ENCODE results near the gene ARPC5L. TPM values are rescaled to one million over a fixed set of nuclear protein-coding genes. Genes with fewer than 3 reads are reported as not detected.

The ARPC5L gene
- total and polyA plus RNA-seq, 2 experiments from 2014 or later: 35.9 to 87.3 TPM

GRCh38 chr9:124911766-124912165, 49.8 kb downstream of the ARPC5L start:
- Mint-ChIP-seq H3K4me3 (no peak overlapping the region), H3K9me3 (no peaks in the 10 kb centered on the region), H3K4me1 (no peaks in the 10 kb centered on the region), H3K27ac (no peak overlapping the region), H3K36me3 (ENCODE audit: low read depth) (peaks cover 6% of the 10 kb centered on the region; the same call in 1 of the 3 replicates), H3K27me3 (ENCODE audit: insufficient read depth, low read depth, poor library complexity) (peaks cover 2% of the 10 kb centered on the region)
- H3K4me3 ChIP-seq: no peak overlapping the region
- no peak for DNase-seq (ENCODE audit: low spot score)
- no peak for TF ChIP-seq POLR2AphosphoS5 (IDR thresholded peaks at IDR 0.05; ENCODE audit: low read depth)
- no peak for TF ChIP-seq ZNF331 (CRISPR knock-in tag; IDR thresholded peaks at IDR 0.05; ENCODE audit: low read depth)
- TF ChIP-seq ETS1 (IDR thresholded peaks at IDR 0.05): no peak
- no peak for TF ChIP-seq REST (IDR thresholded peaks at IDR 0.05; ENCODE audit: unreplicated experiment)
- no peak for TF ChIP-seq ZNF114 (CRISPR knock-in tag; IDR thresholded peaks at IDR 0.05)
- no peak for TF ChIP-seq JUNB (IDR thresholded peaks at IDR 0.05; ENCODE audit: unreplicated experiment)
- no peak for TF ChIP-seq EZH2 (IDR thresholded peaks at IDR 0.05; ENCODE audit: low read depth, unreplicated experiment)
- TF ChIP-seq, protein P1, sequence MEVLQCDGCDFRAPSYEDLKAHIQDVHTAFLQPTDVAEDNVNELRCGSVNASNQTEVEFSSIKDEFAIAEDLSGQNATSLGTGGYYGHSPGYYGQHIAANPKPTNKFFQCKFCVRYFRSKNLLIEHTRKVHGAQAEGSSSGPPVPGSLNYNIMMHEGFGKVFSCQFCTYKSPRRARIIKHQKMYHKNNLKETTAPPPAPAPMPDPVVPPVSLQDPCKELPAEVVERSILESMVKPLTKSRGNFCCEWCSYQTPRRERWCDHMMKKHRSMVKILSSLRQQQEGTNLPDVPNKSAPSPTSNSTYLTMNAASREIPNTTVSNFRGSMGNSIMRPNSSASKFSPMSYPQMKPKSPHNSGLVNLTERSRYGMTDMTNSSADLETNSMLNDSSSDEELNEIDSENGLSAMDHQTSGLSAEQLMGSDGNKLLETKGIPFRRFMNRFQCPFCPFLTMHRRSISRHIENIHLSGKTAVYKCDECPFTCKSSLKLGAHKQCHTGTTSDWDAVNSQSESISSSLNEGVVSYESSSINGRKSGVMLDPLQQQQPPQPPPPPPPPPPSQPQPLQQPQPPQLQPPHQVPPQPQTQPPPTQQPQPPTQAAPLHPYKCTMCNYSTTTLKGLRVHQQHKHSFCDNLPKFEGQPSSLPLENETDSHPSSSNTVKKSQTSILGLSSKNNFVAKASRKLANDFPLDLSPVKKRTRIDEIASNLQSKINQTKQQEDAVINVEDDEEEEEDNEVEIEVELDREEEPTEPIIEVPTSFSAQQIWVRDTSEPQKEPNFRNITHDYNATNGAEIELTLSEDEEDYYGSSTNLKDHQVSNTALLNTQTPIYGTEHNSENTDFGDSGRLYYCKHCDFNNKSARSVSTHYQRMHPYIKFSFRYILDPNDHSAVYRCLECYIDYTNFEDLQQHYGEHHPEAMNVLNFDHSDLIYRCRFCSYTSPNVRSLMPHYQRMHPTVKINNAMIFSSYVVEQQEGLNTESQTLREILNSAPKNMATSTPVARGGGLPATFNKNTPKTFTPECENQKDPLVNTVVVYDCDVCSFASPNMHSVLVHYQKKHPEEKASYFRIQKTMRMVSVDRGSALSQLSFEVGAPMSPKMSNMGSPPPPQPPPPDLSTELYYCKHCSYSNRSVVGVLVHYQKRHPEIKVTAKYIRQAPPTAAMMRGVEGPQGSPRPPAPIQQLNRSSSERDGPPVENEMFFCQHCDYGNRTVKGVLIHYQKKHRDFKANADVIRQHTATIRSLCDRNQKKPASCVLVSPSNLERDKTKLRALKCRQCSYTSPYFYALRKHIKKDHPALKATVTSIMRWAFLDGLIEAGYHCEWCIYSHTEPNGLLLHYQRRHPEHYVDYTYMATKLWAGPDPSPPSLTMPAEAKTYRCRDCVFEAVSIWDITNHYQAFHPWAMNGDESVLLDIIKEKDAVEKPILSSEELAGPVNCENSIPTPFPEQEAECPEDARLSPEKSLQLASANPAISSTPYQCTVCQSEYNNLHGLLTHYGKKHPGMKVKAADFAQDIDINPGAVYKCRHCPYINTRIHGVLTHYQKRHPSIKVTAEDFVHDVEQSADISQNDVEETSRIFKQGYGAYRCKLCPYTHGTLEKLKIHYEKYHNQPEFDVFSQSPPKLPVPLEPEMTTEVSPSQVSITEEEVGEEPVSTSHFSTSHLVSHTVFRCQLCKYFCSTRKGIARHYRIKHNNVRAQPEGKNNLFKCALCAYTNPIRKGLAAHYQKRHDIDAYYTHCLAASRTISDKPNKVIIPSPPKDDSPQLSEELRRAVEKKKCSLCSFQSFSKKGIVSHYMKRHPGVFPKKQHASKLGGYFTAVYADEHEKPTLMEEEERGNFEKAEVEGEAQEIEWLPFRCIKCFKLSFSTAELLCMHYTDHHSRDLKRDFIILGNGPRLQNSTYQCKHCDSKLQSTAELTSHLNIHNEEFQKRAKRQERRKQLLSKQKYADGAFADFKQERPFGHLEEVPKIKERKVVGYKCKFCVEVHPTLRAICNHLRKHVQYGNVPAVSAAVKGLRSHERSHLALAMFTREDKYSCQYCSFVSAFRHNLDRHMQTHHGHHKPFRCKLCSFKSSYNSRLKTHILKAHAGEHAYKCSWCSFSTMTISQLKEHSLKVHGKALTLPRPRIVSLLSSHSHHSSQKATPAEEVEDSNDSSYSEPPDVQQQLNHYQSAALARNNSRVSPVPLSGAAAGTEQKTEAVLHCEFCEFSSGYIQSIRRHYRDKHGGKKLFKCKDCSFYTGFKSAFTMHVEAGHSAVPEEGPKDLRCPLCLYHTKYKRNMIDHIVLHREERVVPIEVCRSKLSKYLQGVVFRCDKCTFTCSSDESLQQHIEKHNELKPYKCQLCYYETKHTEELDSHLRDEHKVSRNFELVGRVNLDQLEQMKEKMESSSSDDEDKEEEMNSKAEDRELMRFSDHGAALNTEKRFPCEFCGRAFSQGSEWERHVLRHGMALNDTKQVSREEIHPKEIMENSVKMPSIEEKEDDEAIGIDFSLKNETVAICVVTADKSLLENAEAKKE (CRISPR knock-in tag; IDR thresholded peaks at IDR 0.05): no peak
- TF ChIP-seq EZH2phosphoT487 (IDR thresholded peaks at IDR 0.05; ENCODE audit: unreplicated experiment): no peak
- TF ChIP-seq NANOG (IDR thresholded peaks at IDR 0.05; ENCODE audit: borderline replicate concordance): no peak
- TF ChIP-seq CREB1 (CRISPR knock-in tag; IDR thresholded peaks at IDR 0.05; ENCODE audit: low read depth): no peak
- TF ChIP-seq STAT1 (IDR thresholded peaks at IDR 0.05; ENCODE audit: unreplicated experiment): no peak
- TF ChIP-seq, protein P2, sequence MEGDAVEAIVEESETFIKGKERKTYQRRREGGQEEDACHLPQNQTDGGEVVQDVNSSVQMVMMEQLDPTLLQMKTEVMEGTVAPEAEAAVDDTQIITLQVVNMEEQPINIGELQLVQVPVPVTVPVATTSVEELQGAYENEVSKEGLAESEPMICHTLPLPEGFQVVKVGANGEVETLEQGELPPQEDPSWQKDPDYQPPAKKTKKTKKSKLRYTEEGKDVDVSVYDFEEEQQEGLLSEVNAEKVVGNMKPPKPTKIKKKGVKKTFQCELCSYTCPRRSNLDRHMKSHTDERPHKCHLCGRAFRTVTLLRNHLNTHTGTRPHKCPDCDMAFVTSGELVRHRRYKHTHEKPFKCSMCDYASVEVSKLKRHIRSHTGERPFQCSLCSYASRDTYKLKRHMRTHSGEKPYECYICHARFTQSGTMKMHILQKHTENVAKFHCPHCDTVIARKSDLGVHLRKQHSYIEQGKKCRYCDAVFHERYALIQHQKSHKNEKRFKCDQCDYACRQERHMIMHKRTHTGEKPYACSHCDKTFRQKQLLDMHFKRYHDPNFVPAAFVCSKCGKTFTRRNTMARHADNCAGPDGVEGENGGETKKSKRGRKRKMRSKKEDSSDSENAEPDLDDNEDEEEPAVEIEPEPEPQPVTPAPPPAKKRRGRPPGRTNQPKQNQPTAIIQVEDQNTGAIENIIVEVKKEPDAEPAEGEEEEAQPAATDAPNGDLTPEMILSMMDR (conservative IDR thresholded peaks at IDR 0.05; ENCODE audit: low read depth in 2 of 2): no peak
- H3K27me3 ChIP-seq (ENCODE audit: insufficient read depth): no peaks in the 10 kb centered on the region
- H3K4me2 ChIP-seq: no peak overlapping the region
- H3F3A ChIP-seq (replicated peaks; ENCODE audit: low read depth): 0 out of 2 replicates have a peak, but pooled peaks cover 4% of the 10 kb centered on the region
- H3K4me1 ChIP-seq (ENCODE audit: insufficient read depth): no peaks in the 10 kb centered on the region
- H2AFZ ChIP-seq: no peak overlapping the region
- no peak overlapping the region for H3K27ac ChIP-seq (ENCODE audit: low read depth)
- no peaks in the 10 kb centered on the region for H4K20me1 ChIP-seq (replicated peaks; ENCODE audit: insufficient read depth)
- no peaks in the 10 kb centered on the region for H3K36me3 ChIP-seq (ENCODE audit: insufficient read depth)
- no peaks in the 10 kb centered on the region for H3K9me2 ChIP-seq (ENCODE audit: insufficient read depth)
- ATAC-seq: no peak
- no peaks in the 10 kb centered on the region for H3K79me2 ChIP-seq (replicated peaks; ENCODE audit: insufficient read depth)

All from GM23338 (cell line).